ENCODE data around the gene SYNDIG1L. TPM values are rescaled to one million over a fixed set of nuclear protein-coding genes. Genes with fewer than 3 reads are reported as not detected.

The SYNDIG1L gene
- total RNA-seq, 4 donors from 2014 or later, result 0.34 to 0.88 (median 0.49) TPM; not detected in 1

- no peak for TF ChIP-seq CTCF (IDR thresholded peaks at IDR 0.05; ENCODE audit: low read depth)
Observed at GRCh38 chr14:74394549-74394948, 31.5 kb downstream of the SYNDIG1L start.

GRCh38 chr14:74392616-74393570 lies 33.1 kb downstream of the SYNDIG1L start:
- no peak for TF ChIP-seq CTCF (IDR thresholded peaks at IDR 0.05; ENCODE audit: low read depth)

- no peak for TF ChIP-seq CTCF (IDR thresholded peaks at IDR 0.05; ENCODE audit: low read depth)
Observed at GRCh38 chr14:74391479-74391878, 34.5 kb downstream of the SYNDIG1L start.

GRCh38 chr14:74389980-74390379 lies 36.0 kb downstream of the SYNDIG1L start:
- TF ChIP-seq CTCF (IDR thresholded peaks at IDR 0.05; ENCODE audit: low read depth), result no peak

- no peak for TF ChIP-seq CTCF (IDR thresholded peaks at IDR 0.05; ENCODE audit: low read depth)
Observed at GRCh38 chr14:74382231-74382630, 43.8 kb downstream of the SYNDIG1L start.

- TF ChIP-seq CTCF (IDR thresholded peaks at IDR 0.05; ENCODE audit: low read depth), result no peak
Observed at GRCh38 chr14:74380845-74381244, 45.2 kb downstream of the SYNDIG1L start.

- TF ChIP-seq CTCF (IDR thresholded peaks at IDR 0.05; ENCODE audit: low read depth), result no peak
Observed at GRCh38 chr14:74380172-74380571, 45.8 kb downstream of the SYNDIG1L start.
